ENCODE measurements around the gene TPCN2. TPM values are rescaled to one million over a fixed set of nuclear protein-coding genes. Genes with fewer than 3 reads are reported as not detected.

Gene TPCN2
- total RNA-seq, 1 donor from 2014 or later = 31.4 TPM

- no peak for TF ChIP-seq CTCF (IDR thresholded peaks at IDR 0.05; ENCODE audit: unreplicated experiment)
- Mint-ChIP-seq H3K4me3 (ENCODE audit: unreplicated experiment) (no peak overlapping the region), H3K27me3 (ENCODE audit: unreplicated experiment) (peaks cover 12% of the 10 kb centered on the region), H3K9me3 (ENCODE audit: unreplicated experiment) (no peaks in the 10 kb centered on the region), H3K4me1 (ENCODE audit: unreplicated experiment) (no peaks in the 10 kb centered on the region), H3K27ac (ENCODE audit: unreplicated experiment) (no peak overlapping the region), H3K36me3 (ENCODE audit: low read depth, unreplicated experiment) (peaks cover 19% of the 10 kb centered on the region)
- DNase-seq (ENCODE audit: low spot score) = no peak
Measured at GRCh38 chr11:69057801-69058200, 9.1 kb downstream of the TPCN2 start.

GRCh38 chr11:69058511-69059270 lies 10.0 kb downstream of the TPCN2 start:
- Mint-ChIP-seq H3K9me3 (ENCODE audit: unreplicated experiment) (no peaks in the 10 kb centered on the region), H3K4me3 (ENCODE audit: unreplicated experiment) (no peak overlapping the region), H3K27ac (ENCODE audit: unreplicated experiment) (no peak overlapping the region), H3K4me1 (ENCODE audit: unreplicated experiment) (no peaks in the 10 kb centered on the region), H3K27me3 (ENCODE audit: unreplicated experiment) (peaks cover 11% of the 10 kb centered on the region), H3K36me3 (ENCODE audit: low read depth, unreplicated experiment) (peaks cover 19% of the 10 kb centered on the region)
- no peak for DNase-seq (ENCODE audit: low spot score)
- TF ChIP-seq CTCF (IDR thresholded peaks at IDR 0.05; ENCODE audit: unreplicated experiment) = no peak

- TF ChIP-seq CTCF (IDR thresholded peaks at IDR 0.05; ENCODE audit: unreplicated experiment) = no peak
- no peak for DNase-seq (ENCODE audit: low spot score)
- Mint-ChIP-seq H3K4me3 (ENCODE audit: unreplicated experiment) (no peak overlapping the region), H3K36me3 (ENCODE audit: low read depth, unreplicated experiment) (peaks cover 19% of the 10 kb centered on the region), H3K27me3 (ENCODE audit: unreplicated experiment) (peaks cover 11% of the 10 kb centered on the region), H3K4me1 (ENCODE audit: unreplicated experiment) (no peaks in the 10 kb centered on the region), H3K9me3 (ENCODE audit: unreplicated experiment) (no peaks in the 10 kb centered on the region), H3K27ac (ENCODE audit: unreplicated experiment) (no peak overlapping the region)
Measured at GRCh38 chr11:69059429-69059828, 10.7 kb downstream of the TPCN2 start.

- Mint-ChIP-seq H3K4me1 (ENCODE audit: unreplicated experiment) (no peaks in the 10 kb centered on the region), H3K9me3 (ENCODE audit: unreplicated experiment) (no peaks in the 10 kb centered on the region), H3K36me3 (ENCODE audit: low read depth, unreplicated experiment) (peaks cover 18% of the 10 kb centered on the region), H3K27ac (ENCODE audit: unreplicated experiment) (peak overlapping the region; percentile 67), H3K27me3 (ENCODE audit: unreplicated experiment) (peaks cover 11% of the 10 kb centered on the region), H3K4me3 (ENCODE audit: unreplicated experiment) (no peak overlapping the region)
- no peak for DNase-seq (ENCODE audit: low spot score)
- no peak for TF ChIP-seq CTCF (IDR thresholded peaks at IDR 0.05; ENCODE audit: unreplicated experiment)
Measured at GRCh38 chr11:69059985-69060384, 11.3 kb downstream of the TPCN2 start.
